K562 (cell line): ENCODE results near the gene RNF19B. TPM values are rescaled to one million over a fixed set of nuclear protein-coding genes. Genes with fewer than 3 reads are reported as not detected.

Source experiments
- ATAC-seq: fragments of 200-7000 bp; cut with Tn5 transposase; 3 replicates; pipeline ENCODE4 v1.9.1; 2020; ENCODE audit warnings: moderate library complexity
- BruUV-seq: library from RNA; stranded (reverse); fragments of 400-500 nt; replicated peaks from 2 replicates; lab custom pipeline; 2021; lab: Mats Ljungman, UMichigan
- CTCF ChIA-PET: fragments of 300-600 bp; formaldehyde crosslinking; extraction: SDS; loops from one replicate; lab custom pipeline; 2021; ENCODE audit warnings: low intra/inter-chr PET ratio; lab: Yijun Ruan, JAX
- POLR2A ChIA-PET: fragments of 300-600, 350-650 bp; sonication (Branson Sonifier 250); formaldehyde crosslinking; extraction: SDS; loops from one replicate; lab custom pipeline; 2021; ENCODE audit warnings: antibody characterized with exemption, inconsistent platforms; lab: Yijun Ruan, JAX
- DNase-seq, 4 experiments: peaks; one replicate each; pipeline versions ENCODE4 v3.0.0 to v3.0.0-alpha.2; 2011 to 2018; ENCODE audit warnings: low spot score in 3 of 4, mixed read lengths in 3 of 4; ENCODE audit errors: extremely low read depth in 1 of 4
- FAIRE-seq: peaks from 2 replicates; lab custom pipeline; 2011; peaks lifted over from hg19 to GRCh38; lab: Jason Lieb, UNC
- H2AFZ ChIP-seq: 2 replicates; pipeline ENCODE4 v1.6.0; 2011; ENCODE audit warnings: low read depth, low read length, control low read depth, inconsistent platforms
- H3K27ac ChIP-seq: fragments of 200-600 bp; 3 replicates; pipeline ENCODE4 v1.8.0; 2011; ENCODE audit warnings: low read depth, mild to moderate bottlenecking, control low read depth, inconsistent platforms, low read length, moderate library complexity, mixed read lengths; ENCODE audit errors: extremely low read depth
- H3K27me3 ChIP-seq, 2 experiments: fragments of 300-600 bp in 1 of 2; 2 replicates in 1 of 2; 3 replicates in 1 of 2; pipeline versions ENCODE4 v1.6.0 to v1.8.0; 2011; ENCODE audit warnings: inconsistent platforms in 2 of 2, low read length in 2 of 2, mild to moderate bottlenecking in 1 of 2, mixed read lengths in 1 of 2, moderate library complexity in 1 of 2; ENCODE audit not compliant: control insufficient read depth in 2 of 2, insufficient read depth in 2 of 2
- H3K36me3 ChIP-seq: fragments of 300-600 bp; 3 replicates; pipeline ENCODE4 v1.8.0; 2011; ENCODE audit warnings: mild to moderate bottlenecking, low read length, inconsistent platforms; ENCODE audit not compliant: control insufficient read depth, insufficient read depth
- H3K4me1 ChIP-seq, 2 experiments: fragments of 200-600 bp in 1 of 2; replicated peaks in 1 of 2; 2 replicates in 1 of 2; 3 replicates in 1 of 2; pipeline versions ENCODE4 v1.5.1 to v1.8.0; 2011; ENCODE audit warnings: inconsistent platforms in 2 of 2, low read length in 2 of 2, mild to moderate bottlenecking in 1 of 2, mixed read lengths in 1 of 2, moderate library complexity in 1 of 2; ENCODE audit not compliant: control insufficient read depth in 2 of 2, insufficient read depth in 2 of 2
- H3K4me2 ChIP-seq: 2 replicates; pipeline ENCODE4 v1.6.1; 2011; ENCODE audit warnings: low read length, control low read depth, inconsistent platforms, mixed read lengths; ENCODE audit not compliant: insufficient read depth
- H3K4me3 ChIP-seq: fragments of 200-600 bp; sonication (generic), shearing (Covaris generic); 2 replicates; pipeline ENCODE4 v1.5.1; 2016; ENCODE audit warnings: control low read depth, inconsistent platforms
- H3K79me2 ChIP-seq: fragments of 200-600 bp; 3 replicates; pipeline ENCODE4 v1.8.0; 2011; ENCODE audit warnings: low read length, inconsistent platforms; ENCODE audit not compliant: control insufficient read depth, insufficient read depth
- H3K9ac ChIP-seq, 2 experiments: 2 replicates each; pipeline versions ENCODE4 v1.6.0 to v1.6.1; 2011; ENCODE audit warnings: low read depth in 2 of 2, low read length in 2 of 2, control low read depth in 1 of 2, inconsistent platforms in 1 of 2, mild to moderate bottlenecking in 1 of 2, mixed read lengths in 1 of 2; ENCODE audit not compliant: insufficient read depth in 1 of 2
- H3K9me1 ChIP-seq: one replicate; pipeline ENCODE4 v1.6.0; 2011; ENCODE audit warnings: inconsistent platforms, mild to moderate bottlenecking, low read length, moderate library complexity; ENCODE audit not compliant: control insufficient read depth, insufficient read depth
- H3K9me3 ChIP-seq: replicated peaks from 2 replicates; pipeline ENCODE4 v1.5.1; 2011; ENCODE audit warnings: low read depth, low read length, inconsistent platforms; ENCODE audit not compliant: control insufficient read depth, insufficient read depth
- H4K20me1 ChIP-seq: replicated peaks from 2 replicates; pipeline ENCODE4 v1.6.1; 2011; ENCODE audit warnings: low read length, inconsistent platforms, mixed read lengths; ENCODE audit not compliant: control insufficient read depth, insufficient read depth
- MAZ ChIP-seq, 2 experiments: fragments of 450-650 bp in 1 of 2; sonication (generic) in 1 of 2; formaldehyde crosslinking; IDR thresholded peaks in 1 of 2; conservative IDR thresholded peaks in 1 of 2; 2 replicates each; pipeline versions ENCODE4 v1.4.0 to v1.5.0; 2020; ENCODE audit warnings: mild to moderate bottlenecking in 1 of 2, missing genetic modification reagents in 1 of 2
- NBN ChIP-seq: fragments of 450-650 bp; IDR thresholded peaks from 2 replicates; pipeline ENCODE4 v1.6.1; 2016; ENCODE audit warnings: low read depth, mild to moderate bottlenecking
- ZNF318 ChIP-seq, 2 experiments: fragments of 450-650 bp; IDR thresholded peaks; 2 replicates each; pipeline ENCODE4 v1.6.1; 2016; ENCODE audit warnings: mild to moderate bottlenecking in 2 of 2, borderline replicate concordance in 1 of 2, low read depth in 1 of 2, moderate library complexity in 1 of 2
- WGBS: fragments of 100-300 bp; shearing (Covaris generic); methylation state at CpG from one replicate; pipeline ENCODE4 v1.1.6; 2016; ENCODE audit warnings: low coverage, mixed read lengths; ENCODE audit not compliant: insufficient coverage; ENCODE audit errors: missing lambda C conversion rate; 5-methylcytosine and 5-hydroxymethylcytosine counted together
- in situ Hi-C: fragments of 300-500 bp; cut with MboI; formaldehyde crosslinking; loops from 4 replicates; pipeline ENCODE4 v1.15.0; 2018; ENCODE audit warnings: inconsistent platforms, mixed read lengths
- intact Hi-C: fragments of 100-400 bp; cut with micrococcal nuclease; formaldehyde crosslinking; loops from 2 replicates; pipeline ENCODE4 v1.14.2; 2022
- polyA plus RNA-seq, 8 experiments: library from polyadenylated mRNA; depleted of rRNA in 4 of 8; stranded (reverse) in 5 of 8; unstranded in 3 of 8; fragments of >200 nt; fragmentation: Nextera tagmentation in 2 of 8; fragmentation: Illumina TruSeq in 1 of 8; extraction: Ambion mirVana in 2 of 8; extraction: Trizol in 1 of 8; gene quantifications; 2 replicates each; pipeline versions ENCODE4 v1.2.1 to v1.2.3, GENCODE V29; 2011 to 2014; ENCODE audit warnings: inconsistent platforms in 1 of 8, missing spikeins in 1 of 8
- total RNA-seq, 7 experiments: library from RNA; depleted of rRNA in 6 of 7; stranded (reverse); fragments of >200 nt in 6 of 7; fragmentation: Illumina TruSeq in 2 of 7; extraction: Trizol in 2 of 7; gene quantifications; 2 replicates each; pipeline versions ENCODE4 v1.2.1 to v1.2.3, GENCODE V29; 2011 to 2021; ENCODE audit warnings: low replicate concordance in 1 of 7

RNF19B gene
- total and polyA plus RNA-seq, 9 of the 15 experiments (the other 6 are each of a cell fraction or from before 2014, with no cell fraction given): 2.6 to 14.9 (median 10.1) TPM

GRCh38 chr1:32919811-32920733, 44.5 kb downstream of the RNF19B start:
- H3K4me3 ChIP-seq: no peak overlapping the region
- FAIRE-seq (no peak), DNase-seq (peak in 2 of 4 experiments; percentile 19 to 30), ATAC-seq (peak; percentile 66)
- BruUV-seq: no TSS peak
- H3K4me1 ChIP-seq: peaks cover 5 to 17% of the 10 kb centered on the region in 2 experiments
- no peaks in the 10 kb centered on the region for H3K36me3 ChIP-seq
- H3K9me3 ChIP-seq: no peaks in the 10 kb centered on the region
- in situ Hi-C loops (no loop called here), intact Hi-C loops (no loop called here)
- H3K9ac ChIP-seq: no peak overlapping the region
- no peaks in the 10 kb centered on the region for H3K9me1 ChIP-seq
- ChIA-PET CTCF (no interaction called here), POLR2A (interaction anchor here (0.7 to 1.5 kb wide), 8 partner anchors 12 to 45 kb away, joined by 3 to 6 read pairs (median 4); no protein-coding TSS in a partner anchor)
- peak overlapping the region; percentile 36; the same call in 1 of the 2 replicates for H2AFZ ChIP-seq
- no peaks in the 10 kb centered on the region for H3K79me2 ChIP-seq
- peak overlapping the region; percentile 17; the same call in 1 of the 2 replicates for H3K4me2 ChIP-seq
- WGBS: 39% methylated on average over 11 of the region's 11 CpGs
- H4K20me1 ChIP-seq: no peaks in the 10 kb centered on the region
- peaks cover 29 to 57% of the 10 kb centered on the region in 2 experiments for H3K27me3 ChIP-seq
- no peak overlapping the region for H3K27ac ChIP-seq
- 0 out of 4 replicates have a peak, but pooled peaks of 1 of the 2 experiments have one; percentile 23 for TF ChIP-seq MAZ (CRISPR knock-in tag; conservative IDR thresholded peaks at IDR 0.05 in 1 of 2, IDR thresholded peaks at IDR 0.05 in 1 of 2)
- TF ChIP-seq NBN: peak; percentile 23; the same call in 1 of the 2 replicates
- TF ChIP-seq ZNF318 (IDR thresholded peaks at IDR 0.05; ENCODE audit: borderline replicate concordance in 1 of 2, low read depth in 1 of 2): peak in 1 of 2 experiments; percentile 42; a peak in 1 of 4 replicates
